ENCODE measurements around the gene STAC3. TPM values are rescaled to one million over a fixed set of nuclear protein-coding genes. Genes with fewer than 3 reads are reported as not detected.

The STAC3 gene
- total and polyA plus RNA-seq, 2 donors (not counting 1 experiment from before 2014, with no cell fraction given) = 0.33 TPM

DNA sequence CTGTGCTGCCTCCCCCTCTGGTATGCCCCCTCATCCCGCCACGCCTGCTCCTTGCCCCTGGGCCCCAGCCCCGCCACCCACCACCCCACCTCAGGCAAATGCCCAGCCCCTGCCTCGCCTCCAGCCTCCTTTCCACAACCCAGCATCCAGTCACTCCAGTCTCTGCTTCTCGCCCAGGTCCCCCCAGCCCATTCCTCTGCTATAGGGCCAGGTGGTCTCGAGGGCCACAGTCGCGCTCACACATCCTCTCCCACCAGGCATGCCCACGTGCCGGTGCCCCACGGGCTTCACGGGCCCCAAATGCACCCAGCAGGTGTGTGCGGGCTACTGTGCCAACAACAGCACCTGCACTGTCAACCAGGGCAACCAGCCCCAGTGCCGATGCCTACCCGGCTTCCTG is 40.5 kb downstream of the STAC3 start:
- Histone ChIP-seq H4K20me1 (ENCODE audit: control insufficient read depth, extremely low read depth, insufficient read depth, low read length) (no peaks in the 10 kb centered on the region), H3K9me3 (ENCODE audit: control insufficient read depth, insufficient read depth, low read depth, low read length) (no peaks in the 10 kb centered on the region), H3K79me2 (ENCODE audit: control insufficient read depth, insufficient read depth, low read length) (no peaks in the 10 kb centered on the region), H3K36me3 (ENCODE audit: control insufficient read depth, insufficient read depth, low read length) (peaks cover 63% of the 10 kb centered on the region), H2AFZ (ENCODE audit: low read length) (no peak overlapping the region), H3K9ac (ENCODE audit: insufficient read depth, low read length) (no peak overlapping the region), H3K27me3 (ENCODE audit: control insufficient read depth, insufficient read depth, low read length) (peaks cover 5% of the 10 kb centered on the region), H3K4me2 (ENCODE audit: extremely low read depth, insufficient read depth, low read length) (no peak overlapping the region), H3K4me3 (replicated peaks in 1 of 4; ENCODE audit: control extremely low read depth in 1 of 4, insufficient read depth in 1 of 4, low read depth in 3 of 4, low read length in 4 of 4) (no peak overlapping the region), H3K4me1 (ENCODE audit: control insufficient read depth, extremely low read depth, insufficient read depth, low read length) (peaks cover 3% of the 10 kb centered on the region), H3K27ac (ENCODE audit: insufficient read depth, low read length) (no peak overlapping the region)
- TF ChIP-seq EZH2 (IDR thresholded peaks at IDR 0.05; ENCODE audit: low read length, missing control alignments) = no peak
- TF ChIP-seq, protein P1, sequence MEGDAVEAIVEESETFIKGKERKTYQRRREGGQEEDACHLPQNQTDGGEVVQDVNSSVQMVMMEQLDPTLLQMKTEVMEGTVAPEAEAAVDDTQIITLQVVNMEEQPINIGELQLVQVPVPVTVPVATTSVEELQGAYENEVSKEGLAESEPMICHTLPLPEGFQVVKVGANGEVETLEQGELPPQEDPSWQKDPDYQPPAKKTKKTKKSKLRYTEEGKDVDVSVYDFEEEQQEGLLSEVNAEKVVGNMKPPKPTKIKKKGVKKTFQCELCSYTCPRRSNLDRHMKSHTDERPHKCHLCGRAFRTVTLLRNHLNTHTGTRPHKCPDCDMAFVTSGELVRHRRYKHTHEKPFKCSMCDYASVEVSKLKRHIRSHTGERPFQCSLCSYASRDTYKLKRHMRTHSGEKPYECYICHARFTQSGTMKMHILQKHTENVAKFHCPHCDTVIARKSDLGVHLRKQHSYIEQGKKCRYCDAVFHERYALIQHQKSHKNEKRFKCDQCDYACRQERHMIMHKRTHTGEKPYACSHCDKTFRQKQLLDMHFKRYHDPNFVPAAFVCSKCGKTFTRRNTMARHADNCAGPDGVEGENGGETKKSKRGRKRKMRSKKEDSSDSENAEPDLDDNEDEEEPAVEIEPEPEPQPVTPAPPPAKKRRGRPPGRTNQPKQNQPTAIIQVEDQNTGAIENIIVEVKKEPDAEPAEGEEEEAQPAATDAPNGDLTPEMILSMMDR (conservative IDR thresholded peaks at IDR 0.05 in 1 of 2, IDR thresholded peaks at IDR 0.05 in 1 of 2; ENCODE audit: low read depth in 1 of 2, low read length in 2 of 2) = no peak
- DNase-seq (ENCODE audit: low read depth in 2 of 2) = no peak

DNA sequence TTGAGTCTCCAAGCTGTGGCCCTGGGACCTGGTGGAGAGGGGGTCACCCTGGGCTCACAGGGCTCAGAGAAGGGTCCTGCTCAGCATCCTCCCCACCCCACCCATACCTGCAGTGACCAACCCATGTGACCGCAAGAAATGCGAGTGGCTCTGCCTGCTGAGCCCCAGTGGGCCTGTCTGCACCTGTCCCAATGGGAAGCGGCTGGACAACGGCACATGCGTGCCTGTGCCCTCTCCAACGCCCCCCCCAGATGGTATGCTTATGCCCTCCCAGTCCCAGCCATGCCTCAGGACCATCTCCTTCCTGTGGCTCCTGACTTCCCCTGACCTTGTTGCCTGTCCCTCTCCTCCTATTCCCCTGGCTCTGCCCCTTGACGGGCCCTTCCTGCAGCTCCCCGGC is 41.1 kb downstream of the STAC3 start:
- H3K4me2 ChIP-seq (ENCODE audit: extremely low read depth, insufficient read depth, low read length) = no peak overlapping the region
- H3K27ac ChIP-seq (ENCODE audit: insufficient read depth, low read length) = no peak overlapping the region
- no peaks in the 10 kb centered on the region for H3K79me2 ChIP-seq (ENCODE audit: control insufficient read depth, insufficient read depth, low read length)
- H3K9ac ChIP-seq (ENCODE audit: insufficient read depth, low read length) = no peak overlapping the region
- no peak for DNase-seq (ENCODE audit: low read depth in 2 of 2)
- TF ChIP-seq, protein P1 (conservative IDR thresholded peaks at IDR 0.05 in 1 of 2, IDR thresholded peaks at IDR 0.05 in 1 of 2; ENCODE audit: low read depth in 1 of 2, low read length in 2 of 2) = no peak
- TF ChIP-seq EZH2 (IDR thresholded peaks at IDR 0.05; ENCODE audit: low read length, missing control alignments) = no peak
- H3K4me1 ChIP-seq (ENCODE audit: control insufficient read depth, extremely low read depth, insufficient read depth, low read length) = peaks cover 3% of the 10 kb centered on the region
- H3K27me3 ChIP-seq (ENCODE audit: control insufficient read depth, insufficient read depth, low read length) = peaks cover 2% of the 10 kb centered on the region
- no peaks in the 10 kb centered on the region for H4K20me1 ChIP-seq (ENCODE audit: control insufficient read depth, extremely low read depth, insufficient read depth, low read length)
- no peak overlapping the region for H2AFZ ChIP-seq (ENCODE audit: low read length)
- no peaks in the 10 kb centered on the region for H3K9me3 ChIP-seq (ENCODE audit: control insufficient read depth, insufficient read depth, low read depth, low read length)
- no peak overlapping the region for H3K4me3 ChIP-seq (replicated peaks in 1 of 4; ENCODE audit: control extremely low read depth in 1 of 4, insufficient read depth in 1 of 4, low read depth in 3 of 4, low read length in 4 of 4)
- peaks cover 68% of the 10 kb centered on the region for H3K36me3 ChIP-seq (ENCODE audit: control insufficient read depth, insufficient read depth, low read length)

DNA sequence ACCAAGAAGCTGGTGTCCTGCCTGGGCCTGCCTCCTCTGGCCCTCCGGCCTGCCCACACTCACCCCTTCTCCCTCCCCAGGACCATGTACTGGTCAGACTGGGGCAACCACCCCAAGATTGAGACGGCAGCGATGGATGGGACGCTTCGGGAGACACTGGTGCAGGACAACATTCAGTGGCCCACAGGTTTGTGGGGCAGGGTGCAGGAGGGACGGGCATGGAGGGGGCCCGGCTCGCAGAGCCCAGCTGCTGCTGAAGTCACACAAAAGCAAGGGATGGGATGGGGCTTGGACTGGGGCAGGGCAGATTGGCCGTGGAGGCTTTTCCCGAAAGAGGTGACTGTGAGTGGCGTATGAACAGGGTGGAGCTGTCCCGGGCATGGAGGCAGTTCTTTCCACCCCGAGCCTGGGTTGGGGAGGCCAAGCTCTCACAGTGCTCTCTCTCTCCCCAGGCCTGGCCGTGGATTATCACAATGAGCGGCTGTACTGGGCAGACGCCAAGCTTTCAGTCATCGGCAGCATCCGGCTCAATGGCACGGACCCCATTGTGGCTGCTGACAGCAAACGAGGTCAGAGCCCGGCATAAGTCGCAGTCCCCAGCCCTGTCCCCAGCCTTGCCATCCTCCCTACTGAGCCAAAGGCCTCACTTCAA is 42.2 kb downstream of the STAC3 start:
- no peak for DNase-seq (ENCODE audit: low read depth in 2 of 2)
- H2AFZ ChIP-seq (ENCODE audit: low read length) = no peak overlapping the region
- H3K36me3 ChIP-seq (ENCODE audit: control insufficient read depth, insufficient read depth, low read length) = peaks cover 73% of the 10 kb centered on the region
- peaks cover 3% of the 10 kb centered on the region for H3K4me1 ChIP-seq (ENCODE audit: control insufficient read depth, extremely low read depth, insufficient read depth, low read length)
- no peak for TF ChIP-seq EZH2 (IDR thresholded peaks at IDR 0.05; ENCODE audit: low read length, missing control alignments)
- TF ChIP-seq, protein P1 (conservative IDR thresholded peaks at IDR 0.05 in 1 of 2, IDR thresholded peaks at IDR 0.05 in 1 of 2; ENCODE audit: low read depth in 1 of 2, low read length in 2 of 2) = no peak
- no peaks in the 10 kb centered on the region for H3K79me2 ChIP-seq (ENCODE audit: control insufficient read depth, insufficient read depth, low read length)
- no peak overlapping the region for H3K4me2 ChIP-seq (ENCODE audit: extremely low read depth, insufficient read depth, low read length)
- H3K4me3 ChIP-seq (replicated peaks in 1 of 4; ENCODE audit: control extremely low read depth in 1 of 4, insufficient read depth in 1 of 4, low read depth in 3 of 4, low read length in 4 of 4) = no peak overlapping the region
- H4K20me1 ChIP-seq (ENCODE audit: control insufficient read depth, extremely low read depth, insufficient read depth, low read length) = no peaks in the 10 kb centered on the region
- H3K9me3 ChIP-seq (ENCODE audit: control insufficient read depth, insufficient read depth, low read depth, low read length) = no peaks in the 10 kb centered on the region
- no peak overlapping the region for H3K27ac ChIP-seq (ENCODE audit: insufficient read depth, low read length)
- H3K27me3 ChIP-seq (ENCODE audit: control insufficient read depth, insufficient read depth, low read length) = no peaks in the 10 kb centered on the region
- no peak overlapping the region for H3K9ac ChIP-seq (ENCODE audit: insufficient read depth, low read length)
